HEK293 (cell line): ENCODE data around the gene ANKRD6.
A peak's percentile ranks its signal among the peaks of the same experiment; 100 is the strongest.

Source experiments
- CTCF ChIA-PET: fragments of 350-600 bp; formaldehyde crosslinking; extraction: SDS; loops from one replicate; lab custom pipeline; 2021; ENCODE audit warnings: antibody characterized with exemption; lab: Yijun Ruan, JAX
- POLR2A ChIA-PET: fragments of 300-600 bp; formaldehyde crosslinking; extraction: SDS; loops from one replicate; lab custom pipeline; 2020; ENCODE audit warnings: antibody characterized with exemption, inconsistent platforms; lab: Yijun Ruan, JAX
- H3K27ac ChIP-seq: fragments of 200-500 bp; sonication (Bioruptor generic); 2 replicates; pipeline ENCODE4 v1.5.1; 2014; ENCODE audit warnings: low read depth, low read length, control low read depth, inconsistent platforms; ENCODE audit errors: extremely low read depth
- H3K36me3 ChIP-seq, 2 experiments: fragments of 200-500 bp in 1 of 2; sonication (Bioruptor generic) in 1 of 2; 1 replicate in 1 of 2; 2 replicates in 1 of 2; pipeline ENCODE4 v1.5.1; 2014 to 2017; ENCODE audit warnings: inconsistent platforms in 2 of 2, low read length in 2 of 2; ENCODE audit not compliant: control insufficient read depth in 2 of 2, insufficient read depth in 1 of 2
- H3K4me1 ChIP-seq: fragments of 200-500 bp; sonication (Bioruptor generic); 2 replicates; pipeline ENCODE4 v1.5.1; 2014; ENCODE audit warnings: mild to moderate bottlenecking, low read length, inconsistent platforms; ENCODE audit not compliant: control insufficient read depth, insufficient read depth
- H3K4me3 ChIP-seq: 2 replicates; pipeline ENCODE4 v1.5.1; 2011; ENCODE audit warnings: low read depth, mild to moderate bottlenecking, control low read depth, low read length, moderate library complexity
- H3K9me3 ChIP-seq: fragments of 200-500 bp; sonication (Bioruptor generic); 2 replicates; pipeline ENCODE4 v1.5.1; 2014; ENCODE audit warnings: low read depth, low read length, inconsistent platforms; ENCODE audit not compliant: control insufficient read depth, insufficient read depth
- BCL11B ChIP-seq: fragments of 450-650 bp; formaldehyde crosslinking; IDR thresholded peaks from 2 replicates; pipeline ENCODE4 v1.5.1; 2016; ENCODE audit warnings: low read depth, missing biosample characterization, missing genetic modification characterization
- HOXD13 ChIP-seq: sonication (generic); formaldehyde crosslinking; IDR thresholded peaks from 2 replicates; pipeline ENCODE4 v1.8.0; 2022; ENCODE audit warnings: missing genetic modification reagents, borderline replicate concordance
- KLF1 ChIP-seq: fragments of 450-650 bp; formaldehyde crosslinking; IDR thresholded peaks from 2 replicates; pipeline ENCODE4 v1.5.1; 2016; ENCODE audit warnings: missing biosample characterization, missing genetic modification characterization
- PRDM1 ChIP-seq: fragments of 450-650 bp; formaldehyde crosslinking; IDR thresholded peaks from 2 replicates; pipeline ENCODE4; 2016; ENCODE audit warnings: missing biosample characterization, missing genetic modification characterization
- SP7 ChIP-seq: fragments of 450-650 bp; formaldehyde crosslinking; IDR thresholded peaks from 2 replicates; pipeline ENCODE4 v1.5.1; 2016; ENCODE audit warnings: missing biosample characterization, missing genetic modification characterization
- TRIM28 ChIP-seq: IDR thresholded peaks from 2 replicates; pipeline ENCODE4 v1.6.1; 2011; ENCODE audit warnings: low read length, control low read depth, borderline replicate concordance
- ZBTB21 ChIP-seq: fragments of 450-650 bp; formaldehyde crosslinking; IDR thresholded peaks from 2 replicates; pipeline ENCODE4 v1.5.1; 2017; ENCODE audit warnings: missing biosample characterization, missing genetic modification characterization
- ZBTB48 ChIP-seq: fragments of 450-650 bp; formaldehyde crosslinking; IDR thresholded peaks from 2 replicates; pipeline ENCODE4 v1.5.1; 2016; ENCODE audit warnings: missing biosample characterization, missing genetic modification characterization
- ZFHX2 ChIP-seq: fragments of 450-650 bp; formaldehyde crosslinking; conservative IDR thresholded peaks from 2 replicates; pipeline ENCODE4 v1.5.1; 2016; ENCODE audit warnings: missing biosample characterization, missing genetic modification characterization
- ZFP37 ChIP-seq: fragments of 450-650 bp; formaldehyde crosslinking; IDR thresholded peaks from 2 replicates; pipeline ENCODE4 v1.5.1; 2016; ENCODE audit warnings: missing biosample characterization, missing genetic modification characterization
- ZNF157 ChIP-seq: fragments of 450-650 bp; formaldehyde crosslinking; IDR thresholded peaks from 2 replicates; pipeline ENCODE4 v1.5.1; 2016; ENCODE audit warnings: missing biosample characterization, missing genetic modification characterization
- ZNF174 ChIP-seq: fragments of 450-650 bp; formaldehyde crosslinking; IDR thresholded peaks from 2 replicates; pipeline ENCODE4 v1.5.0; 2017; ENCODE audit warnings: missing biosample characterization, mild to moderate bottlenecking, missing genetic modification characterization
- ZNF19 ChIP-seq: fragments of 450-650 bp; formaldehyde crosslinking; IDR thresholded peaks from 2 replicates; pipeline ENCODE4; 2016; ENCODE audit warnings: missing biosample characterization, missing genetic modification characterization, low read depth
- ZNF223 ChIP-seq: fragments of 450-650 bp; formaldehyde crosslinking; IDR thresholded peaks from 2 replicates; pipeline ENCODE4 v1.5.1; 2016; ENCODE audit warnings: missing biosample characterization, missing genetic modification characterization
- ZNF473 ChIP-seq: fragments of 450-650 bp; formaldehyde crosslinking; IDR thresholded peaks from 2 replicates; pipeline ENCODE4 v1.5.1; 2017; ENCODE audit warnings: missing biosample characterization, missing genetic modification characterization
- ZNF548 ChIP-seq: fragments of 450-650 bp; formaldehyde crosslinking; IDR thresholded peaks from 2 replicates; pipeline ENCODE4 v1.5.1; 2016; ENCODE audit warnings: missing biosample characterization, missing genetic modification characterization
- ZNF549 ChIP-seq: fragments of 450-650 bp; IDR thresholded peaks from 2 replicates; pipeline ENCODE4 v1.5.1; 2018; ENCODE audit warnings: missing biosample characterization, missing genetic modification characterization, mild to moderate bottlenecking, inconsistent platforms, moderate library complexity
- TF ChIP-seq, protein P1 (sequence below): sonication (generic); formaldehyde crosslinking; IDR thresholded peaks from 2 replicates; pipeline ENCODE4 v1.8.1; 2022; ENCODE audit warnings: mild to moderate bottlenecking, moderate library complexity, missing genetic modification reagents
- TF ChIP-seq, protein P2 (sequence below): fragments of 450-650 bp; formaldehyde crosslinking; IDR thresholded peaks from 2 replicates; pipeline ENCODE4 v1.5.1; 2016; ENCODE audit warnings: missing biosample characterization, missing genetic modification characterization
- TF ChIP-seq, protein P3 (sequence below): fragments of 450-650 bp; formaldehyde crosslinking; IDR thresholded peaks from 2 replicates; pipeline ENCODE4 v1.5.1; 2017; ENCODE audit warnings: missing biosample characterization, missing genetic modification characterization
- TF ChIP-seq, protein P4 (sequence below): fragments of 450-650 bp; formaldehyde crosslinking; IDR thresholded peaks from 2 replicates; pipeline ENCODE4 v1.5.1; 2016; ENCODE audit warnings: missing biosample characterization, missing genetic modification characterization

The ANKRD6 gene

DNA sequence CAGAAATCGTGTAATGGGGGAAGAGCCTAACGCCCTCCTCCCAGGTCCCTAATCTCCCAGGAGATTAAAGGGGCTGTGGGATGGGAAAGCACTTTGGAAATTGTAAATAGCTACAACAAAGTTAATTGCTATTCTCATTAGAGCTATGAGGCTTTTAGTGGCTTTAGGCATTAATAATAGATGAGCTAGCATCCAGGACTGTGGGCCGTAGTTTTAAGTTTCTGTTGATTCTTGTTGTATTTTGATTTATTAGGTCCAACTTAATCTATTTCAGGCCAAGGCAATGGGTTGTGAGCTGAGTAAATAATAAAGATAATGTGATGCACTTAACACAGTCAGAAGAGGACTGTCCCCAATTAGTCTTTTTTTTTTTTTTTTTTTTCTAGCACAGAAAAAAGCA, 67.7 kb downstream of the ANKRD6 start (continued):
- peak; percentile 22; the same call in 1 of the 2 replicates for TF ChIP-seq ZFHX2

DNA sequence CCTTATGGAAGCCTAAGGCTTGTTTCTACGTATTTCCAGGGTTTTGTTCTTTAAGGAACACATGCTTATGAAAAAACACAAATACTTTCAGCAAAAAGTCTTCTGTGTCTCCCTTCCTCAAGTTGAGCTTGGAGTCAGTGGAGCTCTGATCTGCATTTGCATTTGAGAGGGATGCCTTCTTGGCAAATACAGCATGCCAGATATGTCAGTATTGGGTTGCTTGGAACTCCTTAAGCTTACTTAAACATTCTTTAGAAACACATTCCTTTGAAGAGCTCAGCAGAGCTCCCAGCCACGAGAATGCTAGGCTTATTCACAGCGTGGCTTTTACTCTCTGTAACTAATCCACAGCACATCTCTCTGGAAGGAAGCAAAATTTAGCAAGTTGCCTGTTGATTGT, 68.3 kb downstream of the ANKRD6 start:
- ChIA-PET POLR2A (interaction anchor here (0.6 to 0.7 kb wide), 2 partner anchors 32 to 151 kb away, joined by 4 to 7 read pairs; no protein-coding TSS in a partner anchor), CTCF (interaction anchor here (0.9 kb wide), 1 partner anchor 69 kb away, joined by 3 read pairs; the partner anchor contains the start of gene ANKRD6)
- Histone ChIP-seq H3K27ac (no peak overlapping the region), H3K36me3 (no peaks in the 10 kb centered on the region), H3K4me1 (peaks cover 24% of the 10 kb centered on the region), H3K9me3 (no peaks in the 10 kb centered on the region), H3K4me3 (no peak overlapping the region)
- TF ChIP-seq TRIM28, result peak; percentile 65; the same call in 1 of the 2 replicates
- no peak for TF ChIP-seq ZNF19 (tag by site-specific recombination)

DNA sequence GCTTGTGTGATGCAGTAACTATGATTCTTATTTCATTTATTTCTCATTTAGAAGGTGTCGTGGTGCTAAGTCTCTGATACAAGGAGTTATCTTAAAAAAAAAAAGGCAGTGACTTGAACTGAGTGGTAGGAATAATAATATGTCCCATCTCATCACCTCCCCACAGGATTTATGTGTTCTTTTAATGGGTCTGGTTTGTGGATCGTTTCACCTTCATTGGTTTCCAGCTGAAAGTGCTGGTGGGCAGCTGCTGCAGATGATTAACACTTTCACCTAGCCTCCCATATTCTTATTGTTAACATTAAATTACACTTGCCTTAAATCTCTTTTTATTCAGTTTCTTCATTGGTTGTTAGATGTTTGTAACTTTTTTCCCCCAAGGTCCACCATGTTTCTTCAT, 68.8 kb downstream of the ANKRD6 start:
- Histone ChIP-seq H3K27ac (no peak overlapping the region), H3K4me1 (peaks cover 25% of the 10 kb centered on the region), H3K36me3 (no peaks in the 10 kb centered on the region), H3K4me3 (no peak overlapping the region), H3K9me3 (no peaks in the 10 kb centered on the region)
- TF ChIP-seq ZNF548 (tag by site-specific recombination), result no peak
- TF ChIP-seq PRDM1 (tag by site-specific recombination), result 0 out of 2 replicates have a peak, but pooled peaks have one; percentile 6
- POLR2A ChIA-PET, result no interaction called here
- CTCF ChIA-PET, result no interaction called here

DNA sequence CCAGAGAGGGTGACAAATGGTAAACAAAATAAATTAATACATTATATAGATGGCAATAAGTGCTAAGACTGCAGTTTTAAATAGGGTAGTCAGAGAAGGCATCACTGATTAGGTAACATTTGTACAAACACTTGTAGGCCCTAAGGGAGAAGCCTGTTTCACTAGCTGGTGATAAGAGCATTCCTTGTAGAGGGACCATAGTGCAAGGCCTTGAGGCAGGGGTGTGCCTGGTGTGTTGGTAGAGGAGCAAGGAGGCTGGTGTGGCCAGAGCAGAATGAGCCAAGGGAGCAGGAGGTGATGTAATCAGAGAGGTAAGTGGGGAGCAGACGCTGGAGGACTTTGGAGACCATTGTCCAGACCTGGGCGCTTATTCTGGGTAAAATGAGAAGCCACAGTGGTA, 70.7 kb downstream of the ANKRD6 start:
- H3K36me3 ChIP-seq, result no peaks in the 10 kb centered on the region
- TF ChIP-seq ZNF174 (no peak), KLF1 (tag by site-specific recombination) (0 out of 2 replicates have a peak, but pooled peaks have one; percentile 21), ZBTB48 (0 out of 2 replicates have a peak, but pooled peaks have one; percentile 21)
- H3K4me3 ChIP-seq, result no peak overlapping the region
- no peak overlapping the region for H3K27ac ChIP-seq
- no peaks in the 10 kb centered on the region for H3K9me3 ChIP-seq
- CTCF ChIA-PET, result interaction anchor here (0.6 to 0.9 kb wide), 2 partner anchors 11 to 243 kb away, joined by 3 to 4 read pairs; no protein-coding TSS in a partner anchor
- H3K4me1 ChIP-seq, result peaks cover 31% of the 10 kb centered on the region
- POLR2A ChIA-PET, result no interaction called here

DNA sequence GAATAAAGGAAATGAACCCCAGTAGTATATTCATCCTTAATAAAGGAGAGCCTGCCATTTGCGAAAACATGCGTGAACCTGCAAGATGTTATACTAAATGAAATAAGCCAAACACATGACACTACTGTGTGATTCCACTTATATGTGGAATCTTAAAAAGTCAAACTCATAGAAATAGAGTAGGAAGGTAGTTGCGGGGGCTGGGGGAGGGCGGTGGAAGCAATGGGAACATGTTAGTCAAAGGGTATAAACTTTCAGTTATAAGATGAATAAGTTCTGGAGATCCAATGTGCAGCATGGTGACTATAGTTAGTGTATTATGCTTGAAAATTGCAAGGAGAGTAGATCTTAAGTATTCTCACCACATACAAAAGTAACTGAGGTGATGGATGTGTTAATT, 72.9 kb downstream of the ANKRD6 start:
- CTCF ChIA-PET, result no interaction called here
- TF ChIP-seq ZFP37 (tag by site-specific recombination) (no peak), ZNF549 (tag by site-specific recombination) (no peak), ZBTB21 (tag by site-specific recombination) (no peak), HOXD13 (CRISPR knock-in tag) (no peak), ZNF473 (tag by site-specific recombination) (no peak), ZNF157 (tag by site-specific recombination) (no peak), SP7 (tag by site-specific recombination) (no peak), KLF1 (tag by site-specific recombination) (no peak), ZNF223 (no peak), BCL11B (tag by site-specific recombination) (no peak)
- TF ChIP-seq, protein P1, sequence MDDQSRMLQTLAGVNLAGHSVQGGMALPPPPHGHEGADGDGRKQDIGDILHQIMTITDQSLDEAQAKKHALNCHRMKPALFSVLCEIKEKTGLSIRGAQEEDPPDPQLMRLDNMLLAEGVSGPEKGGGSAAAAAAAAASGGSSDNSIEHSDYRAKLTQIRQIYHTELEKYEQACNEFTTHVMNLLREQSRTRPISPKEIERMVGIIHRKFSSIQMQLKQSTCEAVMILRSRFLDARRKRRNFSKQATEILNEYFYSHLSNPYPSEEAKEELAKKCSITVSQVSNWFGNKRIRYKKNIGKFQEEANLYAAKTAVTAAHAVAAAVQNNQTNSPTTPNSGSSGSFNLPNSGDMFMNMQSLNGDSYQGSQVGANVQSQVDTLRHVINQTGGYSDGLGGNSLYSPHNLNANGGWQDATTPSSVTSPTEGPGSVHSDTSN (CRISPR knock-in tag), result no peak
- TF ChIP-seq, protein P2, sequence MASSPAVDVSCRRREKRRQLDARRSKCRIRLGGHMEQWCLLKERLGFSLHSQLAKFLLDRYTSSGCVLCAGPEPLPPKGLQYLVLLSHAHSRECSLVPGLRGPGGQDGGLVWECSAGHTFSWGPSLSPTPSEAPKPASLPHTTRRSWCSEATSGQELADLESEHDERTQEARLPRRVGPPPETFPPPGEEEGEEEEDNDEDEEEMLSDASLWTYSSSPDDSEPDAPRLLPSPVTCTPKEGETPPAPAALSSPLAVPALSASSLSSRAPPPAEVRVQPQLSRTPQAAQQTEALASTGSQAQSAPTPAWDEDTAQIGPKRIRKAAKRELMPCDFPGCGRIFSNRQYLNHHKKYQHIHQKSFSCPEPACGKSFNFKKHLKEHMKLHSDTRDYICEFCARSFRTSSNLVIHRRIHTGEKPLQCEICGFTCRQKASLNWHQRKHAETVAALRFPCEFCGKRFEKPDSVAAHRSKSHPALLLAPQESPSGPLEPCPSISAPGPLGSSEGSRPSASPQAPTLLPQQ (tag by site-specific recombination), result no peak
- TF ChIP-seq, protein P3, sequence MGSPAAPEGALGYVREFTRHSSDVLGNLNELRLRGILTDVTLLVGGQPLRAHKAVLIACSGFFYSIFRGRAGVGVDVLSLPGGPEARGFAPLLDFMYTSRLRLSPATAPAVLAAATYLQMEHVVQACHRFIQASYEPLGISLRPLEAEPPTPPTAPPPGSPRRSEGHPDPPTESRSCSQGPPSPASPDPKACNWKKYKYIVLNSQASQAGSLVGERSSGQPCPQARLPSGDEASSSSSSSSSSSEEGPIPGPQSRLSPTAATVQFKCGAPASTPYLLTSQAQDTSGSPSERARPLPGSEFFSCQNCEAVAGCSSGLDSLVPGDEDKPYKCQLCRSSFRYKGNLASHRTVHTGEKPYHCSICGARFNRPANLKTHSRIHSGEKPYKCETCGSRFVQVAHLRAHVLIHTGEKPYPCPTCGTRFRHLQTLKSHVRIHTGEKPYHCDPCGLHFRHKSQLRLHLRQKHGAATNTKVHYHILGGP (tag by site-specific recombination), result no peak
- TF ChIP-seq, protein P4, sequence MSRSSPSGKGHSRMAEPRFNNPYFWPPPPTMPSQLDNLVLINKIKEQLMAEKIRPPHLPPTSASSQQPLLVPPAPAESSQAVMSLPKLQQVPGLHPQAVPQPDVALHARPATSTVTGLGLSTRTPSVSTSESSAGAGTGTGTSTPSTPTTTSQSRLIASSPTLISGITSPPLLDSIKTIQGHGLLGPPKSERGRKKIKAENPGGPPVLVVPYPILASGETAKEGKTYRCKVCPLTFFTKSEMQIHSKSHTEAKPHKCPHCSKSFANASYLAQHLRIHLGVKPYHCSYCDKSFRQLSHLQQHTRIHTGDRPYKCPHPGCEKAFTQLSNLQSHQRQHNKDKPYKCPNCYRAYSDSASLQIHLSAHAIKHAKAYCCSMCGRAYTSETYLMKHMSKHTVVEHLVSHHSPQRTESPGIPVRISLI (tag by site-specific recombination), result no peak

More for the DNA sequence above, 72.9 kb downstream of the ANKRD6 start:
- H3K36me3 ChIP-seq, result no peaks in the 10 kb centered on the region
- no peaks in the 10 kb centered on the region for H3K9me3 ChIP-seq
- H3K4me3 ChIP-seq, result no peak overlapping the region
- H3K27ac ChIP-seq, result no peak overlapping the region
- H3K4me1 ChIP-seq, result peaks cover 40% of the 10 kb centered on the region
- POLR2A ChIA-PET, result no interaction called here
